DND-41 (cell line): ENCODE results near the gene BMAL2.

Experiments
- ATAC-seq: fragments of 200-7000 bp; cut with Tn5 transposase; 3 replicates; pipeline ENCODE4 v1.9.1; 2021; ENCODE audit warnings: low read depth; ENCODE audit not compliant: insufficient read depth
- DNase-seq: peaks from one replicate; pipeline ENCODE4 v3.0.0-alpha.2; 2020
- H2AFZ ChIP-seq: 2 replicates; pipeline ENCODE4 v1.6.0; 2012; ENCODE audit warnings: low read depth, low read length
- H3K27ac ChIP-seq: 2 replicates; pipeline ENCODE4 v1.5.1; 2012; ENCODE audit warnings: low read length, inconsistent platforms
- H3K27me3 ChIP-seq: fragments of 200-600 bp; sonication (generic); 2 replicates; pipeline ENCODE4 v1.6.0; 2012; ENCODE audit warnings: low read length, mild to moderate bottlenecking, inconsistent platforms; ENCODE audit not compliant: insufficient read depth, poor library complexity
- H3K36me3 ChIP-seq: 2 replicates; pipeline ENCODE4 v1.5.1; 2012; ENCODE audit warnings: low read length, inconsistent platforms; ENCODE audit not compliant: insufficient read depth
- H3K4me1 ChIP-seq: 2 replicates; pipeline ENCODE4 v1.5.1; 2012; ENCODE audit warnings: mild to moderate bottlenecking, low read length; ENCODE audit not compliant: insufficient read depth
- H3K4me2 ChIP-seq: 2 replicates; pipeline ENCODE4 v1.6.0; 2012; ENCODE audit warnings: mild to moderate bottlenecking, moderate library complexity, low read length, inconsistent platforms; ENCODE audit not compliant: insufficient read depth
- H3K4me3 ChIP-seq, 2 experiments: fragments of 200-600 bp in 1 of 2; shearing (Covaris generic) in 1 of 2; 2 replicates each; pipeline ENCODE4 v1.5.1; 2012 to 2016; ENCODE audit warnings: inconsistent platforms in 2 of 2, low read length in 2 of 2, mild to moderate bottlenecking in 2 of 2, low read depth in 1 of 2, moderate library complexity in 1 of 2
- H3K79me2 ChIP-seq: 2 replicates; pipeline ENCODE4 v1.6.0; 2012; ENCODE audit warnings: low read length, inconsistent platforms; ENCODE audit not compliant: insufficient read depth
- H3K9ac ChIP-seq: 2 replicates; pipeline ENCODE4 v1.6.0; 2012; ENCODE audit warnings: low read depth, mild to moderate bottlenecking, inconsistent platforms, low read length, moderate library complexity
- H3K9me3 ChIP-seq: 2 replicates; pipeline ENCODE4 v1.5.1; 2012; ENCODE audit warnings: low read length, moderate library complexity, mild to moderate bottlenecking, inconsistent platforms; ENCODE audit not compliant: insufficient read depth, severe bottlenecking
- H4K20me1 ChIP-seq: 2 replicates; pipeline ENCODE4 v1.6.0; 2012; ENCODE audit warnings: low read length; ENCODE audit not compliant: insufficient read depth
- CTCF ChIP-seq: IDR thresholded peaks from 2 replicates; pipeline ENCODE4 v1.5.1; 2012; ENCODE audit warnings: borderline replicate concordance, low read length, moderate library complexity, mild to moderate bottlenecking; ENCODE audit not compliant: poor library complexity, severe bottlenecking; ENCODE audit errors: extremely low read depth
- EZH2 ChIP-seq: IDR thresholded peaks from 3 replicates; pipeline ENCODE4 v1.6.1; 2012; ENCODE audit warnings: borderline replicate concordance, low read depth, mild to moderate bottlenecking, moderate library complexity, low read length, inconsistent platforms; ENCODE audit not compliant: severe bottlenecking

Gene BMAL2

GRCh38 chr12:27292718-27293117 is 39.9 kb upstream of the BMAL2 start:
- Histone ChIP-seq H3K4me3 (no peak overlapping the region), H3K36me3 (no peaks in the 10 kb centered on the region), H3K79me2 (no peaks in the 10 kb centered on the region), H2AFZ (no peak overlapping the region), H3K27me3 (no peaks in the 10 kb centered on the region), H3K4me2 (no peak overlapping the region), H4K20me1 (no peaks in the 10 kb centered on the region), H3K27ac (no peak overlapping the region), H3K9me3 (no peaks in the 10 kb centered on the region), H3K4me1 (no peaks in the 10 kb centered on the region), H3K9ac (no peak overlapping the region)
- ATAC-seq (no peak), DNase-seq (no peak)
- TF ChIP-seq EZH2 (no peak), CTCF (no peak)

DNA sequence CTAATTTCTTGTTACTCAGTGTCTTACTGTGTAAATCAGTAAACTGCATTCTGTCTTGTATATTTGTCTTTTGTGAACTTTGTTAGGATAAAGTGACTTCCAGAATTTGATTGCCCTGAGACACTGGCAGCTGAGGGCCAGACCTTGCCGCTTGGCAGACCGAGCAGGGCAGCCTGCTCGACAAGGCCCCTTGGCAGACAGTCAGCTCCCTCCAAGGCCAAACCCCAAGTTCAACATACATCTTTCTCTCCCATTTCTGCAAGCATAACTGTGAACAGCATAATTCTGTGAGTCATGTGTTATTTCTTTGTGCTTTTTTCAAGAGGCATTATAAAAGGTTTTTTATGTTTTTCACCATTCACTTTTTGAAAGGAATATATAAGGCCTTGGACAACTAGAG is 39.2 kb upstream of the BMAL2 start:
- TF ChIP-seq CTCF (no peak), EZH2 (no peak)
- H2AFZ ChIP-seq = no peak overlapping the region
- no peaks in the 10 kb centered on the region for H3K4me1 ChIP-seq
- H3K79me2 ChIP-seq = no peaks in the 10 kb centered on the region
- H4K20me1 ChIP-seq = no peaks in the 10 kb centered on the region
- H3K4me2 ChIP-seq = no peak overlapping the region
- no peak overlapping the region for H3K4me3 ChIP-seq
- H3K27ac ChIP-seq = no peak overlapping the region
- DNase-seq (no peak), ATAC-seq (no peak)
- H3K9me3 ChIP-seq = no peaks in the 10 kb centered on the region
- no peak overlapping the region for H3K9ac ChIP-seq
- H3K27me3 ChIP-seq = no peaks in the 10 kb centered on the region
- H3K36me3 ChIP-seq = 0 out of 2 replicates have a peak, but pooled peaks cover under 1% of the 10 kb centered on the region

GRCh38 chr12:27296674-27297073 is 36.0 kb upstream of the BMAL2 start:
- Histone ChIP-seq H3K79me2 (no peaks in the 10 kb centered on the region), H3K4me2 (no peak overlapping the region), H3K36me3 (0 out of 2 replicates have a peak, but pooled peaks cover 6% of the 10 kb centered on the region), H3K27me3 (no peaks in the 10 kb centered on the region), H2AFZ (no peak overlapping the region), H3K9ac (no peak overlapping the region), H4K20me1 (no peaks in the 10 kb centered on the region), H3K9me3 (no peaks in the 10 kb centered on the region), H3K4me3 (no peak overlapping the region), H3K4me1 (no peaks in the 10 kb centered on the region), H3K27ac (no peak overlapping the region)
- ATAC-seq (no peak), DNase-seq (no peak)
- TF ChIP-seq CTCF (no peak), EZH2 (no peak)

DNA sequence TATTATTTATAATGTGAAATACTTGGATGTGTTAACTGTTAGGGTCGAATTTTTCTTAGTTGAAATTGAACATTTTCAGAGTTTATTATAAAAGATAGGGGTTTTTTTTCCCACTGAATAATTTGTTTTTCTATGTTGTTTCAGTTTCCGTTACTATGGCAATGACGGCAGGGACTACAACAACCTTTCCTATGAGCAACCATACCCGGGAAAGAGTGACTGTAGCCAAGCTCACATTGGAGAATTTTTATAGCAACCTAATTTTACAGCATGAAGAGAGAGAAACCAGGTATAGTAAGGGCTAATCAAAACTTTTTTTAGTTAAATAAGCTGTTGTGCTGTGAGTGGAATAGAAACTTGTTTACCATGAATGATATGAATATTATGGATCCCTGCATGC is 35.1 kb upstream of the BMAL2 start:
- no peak for ATAC-seq
- no peaks in the 10 kb centered on the region for H4K20me1 ChIP-seq

More for the DNA sequence above, 35.1 kb upstream of the BMAL2 start:
- DNase-seq = no peak
- H3K27me3 ChIP-seq = no peaks in the 10 kb centered on the region
- no peak overlapping the region for H3K4me3 ChIP-seq
- no peak overlapping the region for H3K27ac ChIP-seq
- no peaks in the 10 kb centered on the region for H3K79me2 ChIP-seq
- no peak for TF ChIP-seq EZH2
- no peak for TF ChIP-seq CTCF
- H3K9me3 ChIP-seq = no peaks in the 10 kb centered on the region
- H3K9ac ChIP-seq = no peak overlapping the region
- 0 out of 2 replicates have a peak, but pooled peaks cover 6% of the 10 kb centered on the region for H3K36me3 ChIP-seq
- H3K4me1 ChIP-seq = no peaks in the 10 kb centered on the region
- H3K4me2 ChIP-seq = no peak overlapping the region
- no peak overlapping the region for H2AFZ ChIP-seq
